K562 (cell line): ENCODE results near the gene CHST7. TPM values are rescaled to one million over a fixed set of nuclear protein-coding genes. Genes with fewer than 3 reads are reported as not detected.

Experiments
- C11orf30 ChIP-seq: fragments of 450-650 bp; IDR thresholded peaks from 2 replicates; pipeline ENCODE4 v1.6.1; 2016; ENCODE audit warnings: low read depth, mild to moderate bottlenecking
- CBFA2T3 ChIP-seq: fragments of 450-650 bp; IDR thresholded peaks from 2 replicates; pipeline ENCODE4 v1.6.1; 2017
- DIDO1 ChIP-seq: fragments of 450-650 bp; IDR thresholded peaks from 2 replicates; pipeline ENCODE4 v1.6.1; 2016; ENCODE audit warnings: low read depth, missing biosample characterization, missing genetic modification characterization
- MYBL2 ChIP-seq, 2 experiments: fragments of 450-650 bp in 1 of 2; sonication (generic) in 1 of 2; formaldehyde crosslinking in 1 of 2; IDR thresholded peaks; 2 replicates each; pipeline versions ENCODE4 v1.6.1 to v1.8.1; 2017 to 2022; ENCODE audit warnings: borderline replicate concordance in 1 of 2, inconsistent platforms in 1 of 2, low read depth in 1 of 2, mild to moderate bottlenecking in 1 of 2, missing genetic modification reagents in 1 of 2, moderate library complexity in 1 of 2
- NR1H2 ChIP-seq: sonication (generic); formaldehyde crosslinking; IDR thresholded peaks from 2 replicates; pipeline ENCODE4 v1.4.0; 2020; ENCODE audit warnings: mild to moderate bottlenecking, missing genetic modification reagents
- OTX1 ChIP-seq: fragments of 450-650 bp; formaldehyde crosslinking; IDR thresholded peaks from 2 replicates; pipeline ENCODE4 v1.4.0; 2022; ENCODE audit warnings: mild to moderate bottlenecking
- PHB ChIP-seq: fragments of 250-450 bp; sonication (Bioruptor Pico); IDR thresholded peaks from 2 replicates; pipeline ENCODE4 v1.5.0; 2021
- RBFOX2 ChIP-seq: fragments of 200-400 bp; formaldehyde crosslinking; IDR thresholded peaks from 2 replicates; pipeline ENCODE4 v1.6.1; 2017; ENCODE audit warnings: low read depth, mild to moderate bottlenecking, low read length, moderate library complexity
- TEAD2 ChIP-seq: fragments of 450-650 bp; IDR thresholded peaks from 2 replicates; pipeline ENCODE4 v1.6.1; 2016; ENCODE audit warnings: missing genetic modification characterization, control low read depth, missing compliant biosample characterization
- XRCC3 ChIP-seq: fragments of 450-650 bp; IDR thresholded peaks from 2 replicates; pipeline ENCODE4 v1.6.1; 2017; ENCODE audit warnings: mild to moderate bottlenecking, moderate library complexity
- ZC3H4 ChIP-seq: sonication (generic); formaldehyde crosslinking; IDR thresholded peaks from 2 replicates; pipeline ENCODE4 v1.9.0; 2021; ENCODE audit warnings: missing genetic modification reagents, borderline replicate concordance
- ZEB2 ChIP-seq: fragments of 450-650 bp; IDR thresholded peaks from 2 replicates; pipeline ENCODE4 v1.6.1; 2016
- polyA plus RNA-seq, 8 experiments: library from polyadenylated mRNA; depleted of rRNA in 4 of 8; stranded (reverse) in 5 of 8; unstranded in 3 of 8; fragments of >200 nt; fragmentation: Nextera tagmentation in 2 of 8; fragmentation: Illumina TruSeq in 1 of 8; extraction: Ambion mirVana in 2 of 8; extraction: Trizol in 1 of 8; gene quantifications; 2 replicates each; pipeline versions ENCODE4 v1.2.1 to v1.2.3, GENCODE V29; 2011 to 2014; ENCODE audit warnings: inconsistent platforms in 1 of 8, missing spikeins in 1 of 8
- total RNA-seq, 7 experiments: library from RNA; depleted of rRNA in 6 of 7; stranded (reverse); fragments of >200 nt in 6 of 7; fragmentation: Illumina TruSeq in 2 of 7; extraction: Trizol in 2 of 7; gene quantifications; 2 replicates each; pipeline versions ENCODE4 v1.2.1 to v1.2.3, GENCODE V29; 2011 to 2021; ENCODE audit warnings: low replicate concordance in 1 of 7
- TF ChIP-seq, protein P1 (sequence below): fragments of 250-450 bp; sonication (Bioruptor Pico); IDR thresholded peaks from 2 replicates; pipeline ENCODE4 v1.8.0; 2021; ENCODE audit warnings: borderline replicate concordance, mild to moderate bottlenecking, moderate library complexity; ENCODE audit not compliant: poor library complexity, severe bottlenecking
- TF ChIP-seq, protein P2 (sequence below): fragments of 450-650 bp; formaldehyde crosslinking; IDR thresholded peaks from 2 replicates; pipeline ENCODE4 v1.4.0; 2022; ENCODE audit warnings: missing genetic modification characterization
- TF ChIP-seq, protein P3 (sequence below): sonication (generic); formaldehyde crosslinking; IDR thresholded peaks from 2 replicates; pipeline ENCODE4 v1.8.1; 2023; ENCODE audit warnings: mild to moderate bottlenecking, missing genetic modification reagents
- TF ChIP-seq, protein P4 (sequence below): fragments of 250-450 bp; sonication (Bioruptor Pico); IDR thresholded peaks from 2 replicates; pipeline ENCODE4 v1.5.0; 2021
- TF ChIP-seq, protein P5 (sequence below): sonication (generic); formaldehyde crosslinking; IDR thresholded peaks from 2 replicates; pipeline ENCODE4 v1.8.0; 2022; ENCODE audit warnings: missing genetic modification reagents, mild to moderate bottlenecking, moderate library complexity, borderline replicate concordance
- TF ChIP-seq, protein P6 (sequence below), 2 experiments: fragments of 450-650 bp; IDR thresholded peaks; 2 replicates each; pipeline ENCODE4 v1.6.1; 2018; ENCODE audit warnings: mild to moderate bottlenecking in 2 of 2, low read depth in 1 of 2; ENCODE audit not compliant: partially characterized antibody in 2 of 2

The CHST7 gene
- total and polyA plus RNA-seq, 9 of the 15 experiments (the other 6 are each of a cell fraction or from before 2014, with no cell fraction given): 0.04 to 0.41 (median 0.09) TPM; not detected in 2

DNA sequence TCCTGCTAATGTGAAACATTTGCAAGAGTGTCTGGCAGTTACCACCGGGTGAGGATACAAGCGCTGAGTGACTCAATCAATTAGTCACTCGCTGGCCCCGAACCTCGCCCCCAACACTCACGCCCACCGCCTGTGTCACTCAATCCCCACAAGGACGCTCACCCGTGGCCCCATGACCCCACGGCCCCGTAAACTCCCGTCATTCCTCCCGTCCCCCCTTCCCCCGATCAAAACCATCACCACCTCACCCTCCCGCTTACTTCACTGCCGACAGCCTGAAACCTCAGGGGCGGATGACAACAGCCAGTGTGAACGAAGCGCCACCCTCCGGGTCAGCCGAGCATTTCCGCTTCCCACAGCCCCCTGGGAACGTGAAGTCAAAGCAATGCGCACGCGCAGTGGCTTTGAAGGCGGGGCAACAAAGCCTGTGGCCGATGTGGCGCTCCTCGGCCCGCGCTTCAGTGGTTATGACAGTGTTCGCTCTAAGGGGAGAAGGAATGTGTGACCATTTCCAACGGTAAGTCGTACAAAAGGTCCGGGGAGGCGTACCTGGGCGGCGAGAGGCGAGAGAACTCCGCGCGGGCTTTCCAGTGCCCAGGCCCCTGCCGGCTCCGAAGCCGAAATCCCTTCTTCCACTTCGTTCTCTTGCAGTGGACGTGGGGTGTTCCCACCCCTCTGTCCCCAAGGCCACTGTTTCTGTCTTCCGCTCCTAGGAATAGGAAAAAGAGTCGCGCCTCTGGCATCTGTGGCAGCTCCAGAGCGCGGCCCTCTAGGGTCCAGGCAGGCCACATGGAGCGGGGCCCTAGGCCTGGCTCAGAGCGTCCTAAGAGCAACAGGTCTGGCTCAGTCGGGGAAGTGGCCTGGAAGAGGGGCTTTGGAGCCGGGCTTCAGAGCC lies 28.2 kb upstream of the CHST7 start, which contains the start of gene ZNF674 (continued):
- TF ChIP-seq, protein P1, sequence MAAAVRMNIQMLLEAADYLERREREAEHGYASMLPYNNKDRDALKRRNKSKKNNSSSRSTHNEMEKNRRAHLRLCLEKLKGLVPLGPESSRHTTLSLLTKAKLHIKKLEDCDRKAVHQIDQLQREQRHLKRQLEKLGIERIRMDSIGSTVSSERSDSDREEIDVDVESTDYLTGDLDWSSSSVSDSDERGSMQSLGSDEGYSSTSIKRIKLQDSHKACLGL (CRISPR knock-in tag): no peak
- TF ChIP-seq, protein P2, sequence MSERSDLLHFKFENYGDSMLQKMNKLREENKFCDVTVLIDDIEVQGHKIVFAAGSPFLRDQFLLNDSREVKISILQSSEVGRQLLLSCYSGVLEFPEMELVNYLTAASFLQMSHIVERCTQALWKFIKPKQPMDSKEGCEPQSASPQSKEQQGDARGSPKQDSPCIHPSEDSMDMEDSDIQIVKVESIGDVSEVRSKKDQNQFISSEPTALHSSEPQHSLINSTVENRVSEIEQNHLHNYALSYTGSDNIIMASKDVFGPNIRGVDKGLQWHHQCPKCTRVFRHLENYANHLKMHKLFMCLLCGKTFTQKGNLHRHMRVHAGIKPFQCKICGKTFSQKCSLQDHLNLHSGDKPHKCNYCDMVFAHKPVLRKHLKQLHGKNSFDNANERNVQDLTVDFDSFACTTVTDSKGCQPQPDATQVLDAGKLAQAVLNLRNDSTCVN (CRISPR knock-in tag): no peak
- TF ChIP-seq OTX1 (CRISPR knock-in tag): no peak
- TF ChIP-seq, protein P3, sequence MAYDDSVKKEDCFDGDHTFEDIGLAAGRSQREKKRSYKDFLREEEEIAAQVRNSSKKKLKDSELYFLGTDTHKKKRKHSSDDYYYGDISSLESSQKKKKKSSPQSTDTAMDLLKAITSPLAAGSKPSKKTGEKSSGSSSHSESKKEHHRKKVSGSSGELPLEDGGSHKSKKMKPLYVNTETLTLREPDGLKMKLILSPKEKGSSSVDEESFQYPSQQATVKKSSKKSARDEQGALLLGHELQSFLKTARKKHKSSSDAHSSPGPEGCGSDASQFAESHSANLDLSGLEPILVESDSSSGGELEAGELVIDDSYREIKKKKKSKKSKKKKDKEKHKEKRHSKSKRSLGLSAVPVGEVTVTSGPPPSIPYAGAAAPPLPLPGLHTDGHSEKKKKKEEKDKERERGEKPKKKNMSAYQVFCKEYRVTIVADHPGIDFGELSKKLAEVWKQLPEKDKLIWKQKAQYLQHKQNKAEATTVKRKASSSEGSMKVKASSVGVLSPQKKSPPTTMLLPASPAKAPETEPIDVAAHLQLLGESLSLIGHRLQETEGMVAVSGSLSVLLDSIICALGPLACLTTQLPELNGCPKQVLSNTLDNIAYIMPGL (CRISPR knock-in tag): no peak
- no peak for TF ChIP-seq MYBL2 (IDR thresholded peaks at IDR 0.05; ENCODE audit: low read depth)
- no peak for TF ChIP-seq MYBL2 (CRISPR knock-in tag; IDR thresholded peaks at IDR 0.05; ENCODE audit: borderline replicate concordance)
- TF ChIP-seq CBFA2T3: no peak
- no peak for TF ChIP-seq XRCC3
- no peak for TF ChIP-seq DIDO1 (tag)
- no peak for TF ChIP-seq ZC3H4
- no peak for TF ChIP-seq ZEB2
- TF ChIP-seq, protein P4, sequence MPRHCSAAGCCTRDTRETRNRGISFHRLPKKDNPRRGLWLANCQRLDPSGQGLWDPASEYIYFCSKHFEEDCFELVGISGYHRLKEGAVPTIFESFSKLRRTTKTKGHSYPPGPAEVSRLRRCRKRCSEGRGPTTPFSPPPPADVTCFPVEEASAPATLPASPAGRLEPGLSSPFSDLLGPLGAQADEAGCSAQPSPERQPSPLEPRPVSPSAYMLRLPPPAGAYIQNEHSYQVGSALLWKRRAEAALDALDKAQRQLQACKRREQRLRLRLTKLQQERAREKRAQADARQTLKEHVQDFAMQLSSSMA (CRISPR knock-in tag): no peak
- peak; percentile 45; the same call in 1 of the 2 replicates for TF ChIP-seq C11orf30
- no peak for TF ChIP-seq PHB (CRISPR knock-in tag)
- no peak for TF ChIP-seq NR1H2 (CRISPR knock-in tag)
- TF ChIP-seq, protein P5, sequence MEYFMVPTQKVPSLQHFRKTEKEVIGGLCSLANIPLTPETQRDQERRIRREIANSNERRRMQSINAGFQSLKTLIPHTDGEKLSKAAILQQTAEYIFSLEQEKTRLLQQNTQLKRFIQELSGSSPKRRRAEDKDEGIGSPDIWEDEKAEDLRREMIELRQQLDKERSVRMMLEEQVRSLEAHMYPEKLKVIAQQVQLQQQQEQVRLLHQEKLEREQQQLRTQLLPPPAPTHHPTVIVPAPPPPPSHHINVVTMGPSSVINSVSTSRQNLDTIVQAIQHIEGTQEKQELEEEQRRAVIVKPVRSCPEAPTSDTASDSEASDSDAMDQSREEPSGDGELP (CRISPR knock-in tag): peak; percentile 64; the same call in 1 of the 2 replicates
- TF ChIP-seq TEAD2: no peak
- peak; percentile 86 for TF ChIP-seq RBFOX2
- TF ChIP-seq, protein P6, sequence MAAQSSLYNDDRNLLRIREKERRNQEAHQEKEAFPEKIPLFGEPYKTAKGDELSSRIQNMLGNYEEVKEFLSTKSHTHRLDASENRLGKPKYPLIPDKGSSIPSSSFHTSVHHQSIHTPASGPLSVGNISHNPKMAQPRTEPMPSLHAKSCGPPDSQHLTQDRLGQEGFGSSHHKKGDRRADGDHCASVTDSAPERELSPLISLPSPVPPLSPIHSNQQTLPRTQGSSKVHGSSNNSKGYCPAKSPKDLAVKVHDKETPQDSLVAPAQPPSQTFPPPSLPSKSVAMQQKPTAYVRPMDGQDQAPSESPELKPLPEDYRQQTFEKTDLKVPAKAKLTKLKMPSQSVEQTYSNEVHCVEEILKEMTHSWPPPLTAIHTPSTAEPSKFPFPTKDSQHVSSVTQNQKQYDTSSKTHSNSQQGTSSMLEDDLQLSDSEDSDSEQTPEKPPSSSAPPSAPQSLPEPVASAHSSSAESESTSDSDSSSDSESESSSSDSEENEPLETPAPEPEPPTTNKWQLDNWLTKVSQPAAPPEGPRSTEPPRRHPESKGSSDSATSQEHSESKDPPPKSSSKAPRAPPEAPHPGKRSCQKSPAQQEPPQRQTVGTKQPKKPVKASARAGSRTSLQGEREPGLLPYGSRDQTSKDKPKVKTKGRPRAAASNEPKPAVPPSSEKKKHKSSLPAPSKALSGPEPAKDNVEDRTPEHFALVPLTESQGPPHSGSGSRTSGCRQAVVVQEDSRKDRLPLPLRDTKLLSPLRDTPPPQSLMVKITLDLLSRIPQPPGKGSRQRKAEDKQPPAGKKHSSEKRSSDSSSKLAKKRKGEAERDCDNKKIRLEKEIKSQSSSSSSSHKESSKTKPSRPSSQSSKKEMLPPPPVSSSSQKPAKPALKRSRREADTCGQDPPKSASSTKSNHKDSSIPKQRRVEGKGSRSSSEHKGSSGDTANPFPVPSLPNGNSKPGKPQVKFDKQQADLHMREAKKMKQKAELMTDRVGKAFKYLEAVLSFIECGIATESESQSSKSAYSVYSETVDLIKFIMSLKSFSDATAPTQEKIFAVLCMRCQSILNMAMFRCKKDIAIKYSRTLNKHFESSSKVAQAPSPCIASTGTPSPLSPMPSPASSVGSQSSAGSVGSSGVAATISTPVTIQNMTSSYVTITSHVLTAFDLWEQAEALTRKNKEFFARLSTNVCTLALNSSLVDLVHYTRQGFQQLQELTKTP (IDR thresholded peaks at IDR 0.05; ENCODE audit: low read depth in 1 of 2, partially characterized antibody in 2 of 2): peak; percentile 45 to 52
